ENCODE measurements around the gene TXNDC8. TPM values are rescaled to one million over a fixed set of nuclear protein-coding genes. Genes with fewer than 3 reads are reported as not detected.

Gene TXNDC8
- total RNA-seq, 4 donors from 2014 or later, result not detected

- no peak overlapping the region for H3K4me3 ChIP-seq
- intact Hi-C loops (cut with DNase I), result no loop called here
- H3K27ac ChIP-seq (replicated peaks in 1 of 4), result no peak overlapping the region
- no peaks in the 10 kb centered on the region for H3K9me3 ChIP-seq
- H3K36me3 ChIP-seq, result no peaks in the 10 kb centered on the region
- no peak for DNase-seq (ENCODE audit: extremely low spot score)
- H3K4me1 ChIP-seq, result no peaks in the 10 kb centered on the region
- no peaks in the 10 kb centered on the region for H3K27me3 ChIP-seq
- TF ChIP-seq CTCF (IDR thresholded peaks at IDR 0.05) (no peak), POLR2AphosphoS5 (IDR thresholded peaks at IDR 0.05) (no peak), EP300 (IDR thresholded peaks at IDR 0.05) (no peak), POLR2A (IDR thresholded peaks at IDR 0.05; ENCODE audit: low read depth) (no peak)
- 93% methylated on average over 16 of the region's 28 CpGs for WGBS
Observed at GRCh38 chr9:110291921-110292557, 45.6 kb downstream of the TXNDC8 start.

GRCh38 chr9:110290001-110290400 is 47.7 kb downstream of the TXNDC8 start:
- no peak for DNase-seq (ENCODE audit: extremely low spot score)

GRCh38 chr9:110288503-110288902 is 49.2 kb downstream of the TXNDC8 start:
- Histone ChIP-seq H3K9me3 (no peaks in the 10 kb centered on the region), H3K4me3 (no peak overlapping the region), H3K27ac (replicated peaks in 1 of 4) (no peak overlapping the region), H3K27me3 (no peaks in the 10 kb centered on the region), H3K36me3 (no peaks in the 10 kb centered on the region), H3K4me1 (no peaks in the 10 kb centered on the region)
- WGBS, result 79% methylated on average over 4 of the region's 4 CpGs
- TF ChIP-seq POLR2A (IDR thresholded peaks at IDR 0.05; ENCODE audit: low read depth) (no peak), CTCF (IDR thresholded peaks at IDR 0.05) (no peak), EP300 (IDR thresholded peaks at IDR 0.05) (no peak), POLR2AphosphoS5 (IDR thresholded peaks at IDR 0.05) (no peak)
- intact Hi-C loops (cut with DNase I), result no loop called here
- no peak for DNase-seq (ENCODE audit: extremely low spot score)

More at GRCh38 chr9:110290001-110290400, 47.7 kb downstream of the TXNDC8 start:
- Histone ChIP-seq H3K36me3 (no peaks in the 10 kb centered on the region), H3K27me3 (no peaks in the 10 kb centered on the region), H3K9me3 (no peaks in the 10 kb centered on the region), H3K4me1 (no peaks in the 10 kb centered on the region), H3K4me3 (no peak overlapping the region), H3K27ac (replicated peaks in 1 of 4) (no peak overlapping the region)
- no peak for TF ChIP-seq POLR2A (IDR thresholded peaks at IDR 0.05; ENCODE audit: low read depth)
- TF ChIP-seq CTCF (IDR thresholded peaks at IDR 0.05), result no peak
- TF ChIP-seq POLR2AphosphoS5 (IDR thresholded peaks at IDR 0.05), result no peak
- no peak for TF ChIP-seq EP300 (IDR thresholded peaks at IDR 0.05)
- intact Hi-C loops (cut with DNase I), result no loop called here
- WGBS, result 80% methylated on average over 1 of the region's 1 CpG

GRCh38 chr9:110287289-110287680 is 50.4 kb downstream of the TXNDC8 start:
- Histone ChIP-seq H3K27me3 (no peaks in the 10 kb centered on the region), H3K4me1 (no peaks in the 10 kb centered on the region), H3K36me3 (no peaks in the 10 kb centered on the region), H3K27ac (replicated peaks in 1 of 4) (no peak overlapping the region), H3K9me3 (no peaks in the 10 kb centered on the region), H3K4me3 (no peak overlapping the region)
- 94% methylated on average over 6 of the region's 6 CpGs for whole genome bisulfite sequencing
- intact Hi-C loops (cut with DNase I), result no loop called here
- no peak for DNase-seq (ENCODE audit: extremely low spot score)
- no peak for TF ChIP-seq EP300 (IDR thresholded peaks at IDR 0.05)
- no peak for TF ChIP-seq CTCF (IDR thresholded peaks at IDR 0.05)
- TF ChIP-seq POLR2A (IDR thresholded peaks at IDR 0.05; ENCODE audit: low read depth), result no peak
- no peak for TF ChIP-seq POLR2AphosphoS5 (IDR thresholded peaks at IDR 0.05)

All from esophagus muscularis mucosa (tissue), 4 donors.